WTC11 (cell line): Measurements from ENCODE around the gene PLSCR5.

Experiments
- IRF2 ChIP-seq: sonication (generic); formaldehyde crosslinking; IDR thresholded peaks from 2 replicates; pipeline ENCODE4 v1.8.0; 2022; ENCODE audit warnings: low read depth, missing genetic modification reagents, borderline replicate concordance
- KAT7 ChIP-seq: sonication (generic); formaldehyde crosslinking; IDR thresholded peaks from 2 replicates; pipeline ENCODE4 v1.8.1; 2023; ENCODE audit warnings: missing genetic modification reagents, mild to moderate bottlenecking, borderline replicate concordance
- MYBL2 ChIP-seq: sonication (generic); formaldehyde crosslinking; IDR thresholded peaks from 2 replicates; pipeline ENCODE4 v1.8.1; 2023; ENCODE audit warnings: mild to moderate bottlenecking, moderate library complexity, missing genetic modification reagents
- NR3C1 ChIP-seq: sonication (generic); formaldehyde crosslinking; conservative IDR thresholded peaks from 2 replicates; pipeline ENCODE4 v1.8.1; 2023; ENCODE audit warnings: low read depth, mild to moderate bottlenecking, missing genetic modification reagents
- SP1 ChIP-seq: sonication (generic); formaldehyde crosslinking; conservative IDR thresholded peaks from 2 replicates; pipeline ENCODE4 v1.8.1; 2022; ENCODE audit warnings: missing genetic modification reagents
- TEAD1 ChIP-seq: sonication (generic); formaldehyde crosslinking; IDR thresholded peaks from 2 replicates; pipeline ENCODE4 v1.8.0; 2022; ENCODE audit warnings: mild to moderate bottlenecking, missing genetic modification reagents
- TEAD4 ChIP-seq: sonication (generic); formaldehyde crosslinking; IDR thresholded peaks from 2 replicates; pipeline ENCODE4 v1.8.0; 2022; ENCODE audit warnings: mild to moderate bottlenecking, missing genetic modification reagents
- USF2 ChIP-seq: sonication (generic); formaldehyde crosslinking; IDR thresholded peaks from 2 replicates; pipeline ENCODE4 v1.8.1; 2023; ENCODE audit warnings: mild to moderate bottlenecking, missing genetic modification reagents, moderate library complexity
- ZBTB21 ChIP-seq: sonication (generic); formaldehyde crosslinking; IDR thresholded peaks from 2 replicates; pipeline ENCODE4 v1.8.1; 2023; ENCODE audit warnings: mild to moderate bottlenecking, missing genetic modification reagents, borderline replicate concordance
- TF ChIP-seq, protein P1 (sequence below): fragments of 200-600 bp; IDR thresholded peaks from 2 replicates; pipeline ENCODE4 v1.8.0; 2022; ENCODE audit warnings: antibody characterized with exemption

- TF ChIP-seq, protein P1, sequence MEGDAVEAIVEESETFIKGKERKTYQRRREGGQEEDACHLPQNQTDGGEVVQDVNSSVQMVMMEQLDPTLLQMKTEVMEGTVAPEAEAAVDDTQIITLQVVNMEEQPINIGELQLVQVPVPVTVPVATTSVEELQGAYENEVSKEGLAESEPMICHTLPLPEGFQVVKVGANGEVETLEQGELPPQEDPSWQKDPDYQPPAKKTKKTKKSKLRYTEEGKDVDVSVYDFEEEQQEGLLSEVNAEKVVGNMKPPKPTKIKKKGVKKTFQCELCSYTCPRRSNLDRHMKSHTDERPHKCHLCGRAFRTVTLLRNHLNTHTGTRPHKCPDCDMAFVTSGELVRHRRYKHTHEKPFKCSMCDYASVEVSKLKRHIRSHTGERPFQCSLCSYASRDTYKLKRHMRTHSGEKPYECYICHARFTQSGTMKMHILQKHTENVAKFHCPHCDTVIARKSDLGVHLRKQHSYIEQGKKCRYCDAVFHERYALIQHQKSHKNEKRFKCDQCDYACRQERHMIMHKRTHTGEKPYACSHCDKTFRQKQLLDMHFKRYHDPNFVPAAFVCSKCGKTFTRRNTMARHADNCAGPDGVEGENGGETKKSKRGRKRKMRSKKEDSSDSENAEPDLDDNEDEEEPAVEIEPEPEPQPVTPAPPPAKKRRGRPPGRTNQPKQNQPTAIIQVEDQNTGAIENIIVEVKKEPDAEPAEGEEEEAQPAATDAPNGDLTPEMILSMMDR, result peak; percentile 61
- no peak for TF ChIP-seq KAT7
- no peak for TF ChIP-seq ZBTB21 (CRISPR knock-in tag)
- no peak for TF ChIP-seq NR3C1 (CRISPR knock-in tag)
- no peak for TF ChIP-seq MYBL2
- no peak for TF ChIP-seq USF2 (CRISPR knock-in tag)
- TF ChIP-seq IRF2, result no peak
- no peak for TF ChIP-seq SP1
- TF ChIP-seq TEAD1 (CRISPR knock-in tag), result no peak
- no peak for TF ChIP-seq TEAD4
Observed at GRCh38 chr3:146640955-146641867, 36.1 kb upstream of the PLSCR5 start.
